ENCODE data around the gene ASPG.

The ASPG gene

GRCh38 chr14:104130974-104131651 lies 45.6 kb downstream of the ASPG start (continued):
- TF ChIP-seq REST (tag by site-specific recombination; IDR thresholded peaks at IDR 0.05) (no peak), ZNF654 (tag by site-specific recombination; IDR thresholded peaks at IDR 0.05; ENCODE audit: low read depth) (peak; percentile 79), ZNF433 (tag by site-specific recombination; IDR thresholded peaks at IDR 0.05; ENCODE audit: low read depth) (no peak), ZNF660 (tag by site-specific recombination; IDR thresholded peaks at IDR 0.05) (no peak), GFI1B (tag by site-specific recombination; IDR thresholded peaks at IDR 0.05) (no peak), ZNF580 (tag by site-specific recombination; IDR thresholded peaks at IDR 0.05) (0 out of 2 replicates have a peak, but pooled peaks have one; percentile 48), ZNF302 (tag by site-specific recombination; IDR thresholded peaks at IDR 0.05; ENCODE audit: low read depth) (no peak), ZNF544 (tag by site-specific recombination; IDR thresholded peaks at IDR 0.05) (no peak), KLF1 (tag by site-specific recombination; IDR thresholded peaks at IDR 0.05) (peak; percentile 13; the same call in 1 of the 2 replicates), ZBTB8A (tag by site-specific recombination; IDR thresholded peaks at IDR 0.05) (no peak), ZNF76 (tag by site-specific recombination; IDR thresholded peaks at IDR 0.05; ENCODE audit: borderline replicate concordance, low read depth) (peak; percentile 64; the same call in 1 of the 2 replicates), PBX3 (CRISPR knock-in tag; IDR thresholded peaks at IDR 0.05) (no peak), ZIC2 (tag by site-specific recombination; IDR thresholded peaks at IDR 0.05) (no peak), YY2 (tag by site-specific recombination; IDR thresholded peaks at IDR 0.05) (0 out of 2 replicates have a peak, but pooled peaks have one; percentile 9), ZNF174 (tag by site-specific recombination; IDR thresholded peaks at IDR 0.05) (no peak), ZNF626 (tag by site-specific recombination; IDR thresholded peaks at IDR 0.05) (no peak), ZNF10 (tag by site-specific recombination; IDR thresholded peaks at IDR 0.05) (no peak), ZNF2 (tag by site-specific recombination; IDR thresholded peaks at IDR 0.05) (0 out of 2 replicates have a peak, but pooled peaks have one; percentile 25), ZNF148 (tag by site-specific recombination; IDR thresholded peaks at IDR 0.05; ENCODE audit: borderline replicate concordance) (no peak), KLF16 (tag by site-specific recombination; IDR thresholded peaks at IDR 0.05) (no peak)
- TF ChIP-seq, protein P1, sequence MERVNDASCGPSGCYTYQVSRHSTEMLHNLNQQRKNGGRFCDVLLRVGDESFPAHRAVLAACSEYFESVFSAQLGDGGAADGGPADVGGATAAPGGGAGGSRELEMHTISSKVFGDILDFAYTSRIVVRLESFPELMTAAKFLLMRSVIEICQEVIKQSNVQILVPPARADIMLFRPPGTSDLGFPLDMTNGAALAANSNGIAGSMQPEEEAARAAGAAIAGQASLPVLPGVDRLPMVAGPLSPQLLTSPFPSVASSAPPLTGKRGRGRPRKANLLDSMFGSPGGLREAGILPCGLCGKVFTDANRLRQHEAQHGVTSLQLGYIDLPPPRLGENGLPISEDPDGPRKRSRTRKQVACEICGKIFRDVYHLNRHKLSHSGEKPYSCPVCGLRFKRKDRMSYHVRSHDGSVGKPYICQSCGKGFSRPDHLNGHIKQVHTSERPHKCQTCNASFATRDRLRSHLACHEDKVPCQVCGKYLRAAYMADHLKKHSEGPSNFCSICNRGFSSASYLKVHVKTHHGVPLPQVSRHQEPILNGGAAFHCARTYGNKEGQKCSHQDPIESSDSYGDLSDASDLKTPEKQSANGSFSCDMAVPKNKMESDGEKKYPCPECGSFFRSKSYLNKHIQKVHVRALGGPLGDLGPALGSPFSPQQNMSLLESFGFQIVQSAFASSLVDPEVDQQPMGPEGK (tag by site-specific recombination; IDR thresholded peaks at IDR 0.05): peak; percentile 20; the same call in 1 of the 2 replicates
- TF ChIP-seq, protein P2, sequence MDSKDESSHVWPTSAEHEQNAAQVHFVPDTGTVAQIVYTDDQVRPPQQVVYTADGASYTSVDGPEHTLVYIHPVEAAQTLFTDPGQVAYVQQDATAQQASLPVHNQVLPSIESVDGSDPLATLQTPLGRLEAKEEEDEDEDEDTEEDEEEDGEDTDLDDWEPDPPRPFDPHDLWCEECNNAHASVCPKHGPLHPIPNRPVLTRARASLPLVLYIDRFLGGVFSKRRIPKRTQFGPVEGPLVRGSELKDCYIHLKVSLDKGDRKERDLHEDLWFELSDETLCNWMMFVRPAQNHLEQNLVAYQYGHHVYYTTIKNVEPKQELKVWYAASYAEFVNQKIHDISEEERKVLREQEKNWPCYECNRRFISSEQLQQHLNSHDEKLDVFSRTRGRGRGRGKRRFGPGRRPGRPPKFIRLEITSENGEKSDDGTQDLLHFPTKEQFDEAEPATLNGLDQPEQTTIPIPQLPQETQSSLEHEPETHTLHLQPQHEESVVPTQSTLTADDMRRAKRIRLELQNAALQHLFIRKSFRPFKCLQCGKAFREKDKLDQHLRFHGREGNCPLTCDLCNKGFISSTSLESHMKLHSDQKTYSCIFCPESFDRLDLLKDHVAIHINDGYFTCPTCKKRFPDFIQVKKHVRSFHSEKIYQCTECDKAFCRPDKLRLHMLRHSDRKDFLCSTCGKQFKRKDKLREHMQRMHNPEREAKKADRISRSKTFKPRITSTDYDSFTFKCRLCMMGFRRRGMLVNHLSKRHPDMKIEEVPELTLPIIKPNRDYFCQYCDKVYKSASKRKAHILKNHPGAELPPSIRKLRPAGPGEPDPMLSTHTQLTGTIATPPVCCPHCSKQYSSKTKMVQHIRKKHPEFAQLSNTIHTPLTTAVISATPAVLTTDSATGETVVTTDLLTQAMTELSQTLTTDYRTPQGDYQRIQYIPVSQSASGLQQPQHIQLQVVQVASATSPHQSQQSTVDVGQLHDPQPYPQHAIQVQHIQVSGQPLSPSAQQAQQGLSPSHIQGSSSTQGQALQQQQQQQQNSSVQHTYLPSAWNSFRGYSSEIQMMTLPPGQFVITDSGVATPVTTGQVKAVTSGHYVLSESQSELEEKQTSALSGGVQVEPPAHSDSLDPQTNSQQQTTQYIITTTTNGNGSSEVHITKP (tag by site-specific recombination; IDR thresholded peaks at IDR 0.05): peak; percentile 62
- TF ChIP-seq, protein P3, sequence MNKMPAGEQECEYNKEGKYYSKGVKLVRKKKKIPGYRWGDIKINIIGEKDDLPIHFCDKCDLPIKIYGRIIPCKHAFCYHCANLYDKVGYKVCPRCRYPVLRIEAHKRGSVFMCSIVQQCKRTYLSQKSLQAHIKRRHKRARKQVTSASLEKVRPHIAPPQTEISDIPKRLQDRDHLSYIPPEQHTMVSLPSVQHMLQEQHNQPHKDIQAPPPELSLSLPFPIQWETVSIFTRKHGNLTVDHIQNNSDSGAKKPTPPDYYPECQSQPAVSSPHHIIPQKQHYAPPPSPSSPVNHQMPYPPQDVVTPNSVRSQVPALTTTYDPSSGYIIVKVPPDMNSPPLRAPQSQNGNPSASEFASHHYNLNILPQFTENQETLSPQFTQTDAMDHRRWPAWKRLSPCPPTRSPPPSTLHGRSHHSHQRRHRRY (tag by site-specific recombination; IDR thresholded peaks at IDR 0.05): no peak

Data from HEK293 (cell line).